G401.6 (cell line): ENCODE measurements around the gene HLF.

Source experiments
- FAIRE-seq: peaks from 2 replicates; lab custom pipeline; 2012; peaks lifted over from hg19 to GRCh38; lab: Jason Lieb, UNC

The HLF gene

DNA sequence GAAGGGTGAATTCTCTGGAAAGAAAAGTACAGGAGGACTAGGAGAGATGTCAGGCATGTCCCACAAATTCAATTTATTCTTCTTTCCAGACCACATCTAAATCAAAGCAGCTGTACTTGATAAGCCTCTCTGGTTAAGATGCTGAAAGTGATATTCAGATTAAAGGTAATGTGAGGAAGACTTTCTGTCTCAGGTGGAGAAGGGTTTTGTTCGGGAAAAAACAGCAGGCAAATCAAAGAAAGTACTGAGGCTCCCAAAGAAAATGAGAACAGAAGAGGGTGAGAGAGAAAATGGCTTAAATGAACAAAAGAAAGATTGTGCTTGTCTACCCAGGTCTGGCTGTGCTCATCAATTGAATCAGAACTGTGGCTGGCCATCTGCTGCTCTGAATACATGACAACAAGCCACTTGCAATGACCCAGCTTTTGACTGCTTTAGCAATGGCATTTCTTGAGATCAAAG, 101.3 kb downstream of the HLF start:
- FAIRE-seq = no peak

GRCh38 chr17:55368706-55369105, 103.9 kb downstream of the HLF start:
- FAIRE-seq = no peak
